ENCODE results near the gene PDE1C.

DNA sequence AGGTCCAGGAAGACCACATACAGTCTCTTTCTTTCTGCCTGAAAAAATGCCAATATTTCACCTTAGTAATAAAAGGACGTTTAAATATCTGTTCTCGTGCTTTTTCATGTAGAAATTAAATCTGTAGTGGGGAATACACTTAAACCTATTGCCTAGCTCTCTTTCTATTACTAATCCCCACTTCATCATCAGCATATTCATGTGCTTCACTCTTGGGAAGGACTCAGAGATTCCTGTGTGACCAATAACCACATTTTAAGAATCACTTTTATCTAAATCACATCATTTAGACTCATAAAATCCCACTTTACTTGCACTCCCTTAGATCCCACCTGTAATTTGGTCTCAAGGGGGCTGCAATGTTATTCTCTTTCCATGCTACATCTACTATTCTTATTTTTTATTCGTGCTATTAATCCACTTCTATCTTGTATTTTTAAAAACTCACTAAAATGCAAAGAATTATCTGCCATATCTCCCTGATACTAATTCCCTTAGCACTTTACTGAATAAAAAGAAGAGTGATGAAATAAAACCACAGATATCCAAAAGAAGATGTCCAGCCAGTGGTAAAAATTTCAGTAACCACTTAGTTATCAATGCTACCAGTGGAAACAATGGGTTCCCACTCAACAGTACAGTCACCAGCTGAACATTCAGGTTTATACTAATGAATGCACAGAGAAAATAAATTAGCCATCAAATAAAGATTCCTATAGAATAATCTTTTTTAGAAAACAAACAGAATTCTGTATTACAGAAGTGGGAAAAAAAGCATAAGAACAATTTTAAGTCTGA lies 281.1 kb downstream of the PDE1C start:
- TF ChIP-seq ZFX (IDR thresholded peaks at IDR 0.05), result no peak
- TF ChIP-seq, protein P1, sequence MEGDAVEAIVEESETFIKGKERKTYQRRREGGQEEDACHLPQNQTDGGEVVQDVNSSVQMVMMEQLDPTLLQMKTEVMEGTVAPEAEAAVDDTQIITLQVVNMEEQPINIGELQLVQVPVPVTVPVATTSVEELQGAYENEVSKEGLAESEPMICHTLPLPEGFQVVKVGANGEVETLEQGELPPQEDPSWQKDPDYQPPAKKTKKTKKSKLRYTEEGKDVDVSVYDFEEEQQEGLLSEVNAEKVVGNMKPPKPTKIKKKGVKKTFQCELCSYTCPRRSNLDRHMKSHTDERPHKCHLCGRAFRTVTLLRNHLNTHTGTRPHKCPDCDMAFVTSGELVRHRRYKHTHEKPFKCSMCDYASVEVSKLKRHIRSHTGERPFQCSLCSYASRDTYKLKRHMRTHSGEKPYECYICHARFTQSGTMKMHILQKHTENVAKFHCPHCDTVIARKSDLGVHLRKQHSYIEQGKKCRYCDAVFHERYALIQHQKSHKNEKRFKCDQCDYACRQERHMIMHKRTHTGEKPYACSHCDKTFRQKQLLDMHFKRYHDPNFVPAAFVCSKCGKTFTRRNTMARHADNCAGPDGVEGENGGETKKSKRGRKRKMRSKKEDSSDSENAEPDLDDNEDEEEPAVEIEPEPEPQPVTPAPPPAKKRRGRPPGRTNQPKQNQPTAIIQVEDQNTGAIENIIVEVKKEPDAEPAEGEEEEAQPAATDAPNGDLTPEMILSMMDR (conservative IDR thresholded peaks at IDR 0.05), result no peak
